SHP77 treated with DMSO at 0.1 percent for 48 hours (cell line): ENCODE results near the gene LEMD3.
A peak's percentile ranks its signal among the peaks of the same experiment; 100 is the strongest.

ENCODE experiments used
- DNase-seq: peaks from one replicate; lab custom pipeline; 2025; lab: John Stamatoyannopoulos, UW

The LEMD3 gene

DNA sequence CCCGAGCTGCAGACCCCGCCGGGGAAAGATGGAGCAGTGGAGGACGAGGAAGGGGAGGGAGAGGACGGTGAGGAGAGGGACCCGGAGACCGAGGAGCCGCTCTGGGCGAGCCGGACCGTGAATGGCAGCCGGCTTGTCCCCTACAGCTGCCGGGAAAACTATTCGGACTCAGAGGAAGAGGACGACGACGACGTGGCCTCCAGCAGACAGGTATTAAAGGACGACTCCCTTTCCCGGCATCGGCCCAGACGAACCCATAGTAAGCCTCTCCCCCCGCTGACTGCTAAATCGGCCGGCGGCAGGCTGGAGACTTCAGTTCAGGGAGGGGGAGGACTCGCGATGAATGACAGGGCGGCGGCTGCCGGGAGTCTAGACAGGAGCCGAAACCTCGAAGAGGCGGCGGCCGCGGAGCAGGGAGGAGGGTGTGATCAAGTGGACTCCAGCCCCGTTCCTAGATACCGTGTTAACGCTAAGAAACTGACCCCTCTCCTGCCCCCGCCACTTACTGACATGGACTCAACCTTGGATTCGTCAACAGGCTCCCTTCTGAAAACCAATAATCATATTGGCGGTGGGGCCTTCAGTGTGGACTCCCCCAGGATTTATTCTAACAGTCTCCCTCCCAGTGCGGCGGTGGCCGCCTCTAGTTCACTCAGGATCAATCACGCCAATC, 962 bp downstream of the LEMD3 start:
- peak; percentile 4 for DNase-seq

DNA sequence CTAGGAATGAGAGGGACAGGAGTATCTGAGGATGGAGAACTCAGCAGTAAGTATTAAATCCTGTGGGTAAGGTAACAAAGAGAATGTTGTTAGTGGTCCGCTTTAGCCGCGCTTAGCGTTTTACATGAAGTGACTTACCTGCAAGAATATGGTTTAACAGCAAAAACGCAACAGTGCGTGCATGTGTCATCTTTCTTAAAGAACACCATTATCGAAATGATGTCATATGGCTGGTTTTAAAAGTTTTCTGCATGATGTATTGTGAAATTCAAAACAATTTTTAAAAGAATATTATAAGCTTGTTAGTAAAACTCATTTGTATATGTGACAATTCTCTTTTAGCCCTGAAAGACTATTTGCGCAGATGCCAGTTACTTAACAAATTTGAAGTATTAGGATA, 1.7 kb downstream of the LEMD3 start:
- DNase-seq, result peak; percentile 5

DNA sequence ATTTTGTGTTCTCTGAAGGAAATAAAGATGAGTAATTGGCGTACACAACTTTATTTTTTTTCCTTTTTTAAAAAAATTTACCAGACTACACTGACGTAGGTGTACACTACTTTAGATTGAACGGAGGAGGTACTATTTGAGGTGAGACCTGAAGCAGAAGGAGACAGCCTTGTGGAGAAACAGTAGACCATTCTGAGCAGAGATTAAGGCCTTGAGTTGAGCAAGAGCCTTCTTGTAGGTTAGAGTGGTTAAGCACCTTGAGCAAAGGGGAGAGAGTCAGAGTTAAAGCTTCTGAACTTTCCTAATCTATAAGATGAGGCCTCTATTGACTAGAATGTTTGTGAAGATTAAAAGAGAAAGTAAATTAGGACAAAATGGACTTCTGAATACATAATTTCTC, 2.5 kb downstream of the LEMD3 start:
- no peak for DNase-seq

DNA sequence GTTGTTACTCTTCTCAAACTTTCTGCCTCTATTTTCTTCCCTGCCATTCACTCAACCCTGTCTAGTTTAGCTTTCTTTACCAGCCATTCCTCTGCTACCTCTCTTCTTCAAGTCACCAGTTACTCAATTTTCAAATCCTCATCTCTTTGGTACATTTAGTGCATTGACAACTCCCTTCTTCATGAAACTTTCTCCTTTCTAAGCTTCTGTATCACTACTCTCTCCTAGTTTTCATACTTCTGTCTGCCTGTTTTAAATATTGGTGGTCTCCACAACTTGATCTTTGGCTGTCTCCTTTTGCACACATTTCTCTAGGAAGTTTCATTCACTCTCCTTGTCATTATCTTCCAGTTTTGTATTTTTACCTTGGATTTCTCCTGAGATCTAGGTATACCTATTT, 6.0 kb downstream of the LEMD3 start:
- no peak for DNase-seq

DNA sequence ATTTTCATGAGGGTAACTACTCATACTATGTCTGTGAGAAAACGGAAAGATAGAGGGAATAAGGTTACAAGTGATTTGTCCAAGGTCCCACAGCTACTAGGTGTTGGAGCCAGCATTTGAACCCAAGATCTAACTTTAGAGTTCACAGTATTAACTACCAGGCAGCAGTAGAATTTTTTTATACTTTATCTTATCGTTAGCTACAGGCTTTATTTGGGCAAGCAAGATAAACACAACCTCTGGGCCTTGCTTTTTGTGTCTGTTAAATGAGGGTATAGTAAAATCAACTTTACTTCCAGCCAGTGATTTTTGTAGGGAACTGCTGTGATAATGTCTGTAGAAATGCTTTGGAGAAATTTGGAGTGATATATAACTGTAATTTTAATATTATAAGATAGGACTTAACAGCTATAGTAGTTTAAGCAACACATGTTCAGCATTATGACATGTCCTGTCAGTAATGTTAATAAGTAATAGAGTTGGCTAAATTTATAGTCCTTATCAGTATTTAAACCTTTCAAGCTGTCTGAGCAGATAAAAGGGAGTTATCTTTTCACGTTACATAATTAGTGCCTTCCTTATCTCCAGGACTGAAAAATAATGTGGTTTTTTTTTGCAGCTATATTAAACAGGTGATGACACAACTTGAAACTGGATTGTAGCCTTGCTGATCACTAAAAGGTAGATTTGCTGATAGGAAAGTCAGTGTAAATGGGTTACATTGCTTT, 12.8 kb downstream of the LEMD3 start:
- no peak for DNase-seq

DNA sequence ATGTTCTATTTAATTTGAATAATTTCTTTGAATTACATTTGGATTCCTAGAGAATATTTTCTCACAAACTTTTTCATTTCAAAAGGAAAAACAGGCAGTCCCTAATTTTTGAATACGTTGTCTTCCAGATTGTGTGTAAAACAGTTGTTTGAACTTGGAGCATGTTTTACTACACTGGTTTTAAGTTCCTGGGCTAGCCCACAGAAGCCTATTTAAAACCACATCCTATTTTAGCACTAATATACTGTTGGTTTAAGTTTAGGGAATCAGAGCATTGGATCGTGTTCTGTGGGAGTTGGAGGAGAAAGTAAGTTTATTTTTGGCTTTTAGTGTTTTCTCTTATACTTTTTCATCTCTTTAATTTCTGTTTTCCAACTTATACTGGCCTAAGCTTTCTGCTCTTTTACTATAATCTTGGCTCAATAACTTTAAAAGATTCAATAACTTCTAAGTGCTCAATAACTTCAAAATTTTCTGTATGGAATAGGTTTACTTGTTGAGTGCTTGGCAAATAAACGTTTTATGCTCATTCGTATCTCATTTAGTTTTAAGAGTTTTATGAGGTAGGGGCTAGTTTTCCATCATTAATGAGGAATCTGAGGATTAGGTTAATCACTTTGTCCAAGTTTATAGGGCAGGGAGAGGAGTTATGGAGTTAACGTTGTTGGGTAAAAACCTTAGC, 14.9 kb downstream of the LEMD3 start:
- no peak for DNase-seq

DNA sequence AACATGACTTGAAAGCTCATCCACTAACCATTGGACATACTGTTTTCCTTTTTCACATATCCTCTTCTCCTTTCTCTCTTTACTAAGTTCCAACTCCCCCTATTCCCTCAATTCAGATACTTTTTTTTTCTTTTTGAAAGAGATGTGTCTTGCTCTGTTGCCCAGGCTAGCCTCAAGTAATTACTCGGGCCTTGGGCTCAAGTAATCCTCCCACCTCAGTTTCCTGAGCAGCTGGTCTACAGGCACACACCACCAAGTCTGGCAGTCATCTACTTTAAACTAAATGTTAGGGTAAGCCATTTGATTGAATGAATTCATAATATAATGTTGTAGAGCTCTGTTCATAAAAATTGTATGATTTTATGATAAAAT, 15.5 kb downstream of the LEMD3 start:
- no peak for DNase-seq

DNA sequence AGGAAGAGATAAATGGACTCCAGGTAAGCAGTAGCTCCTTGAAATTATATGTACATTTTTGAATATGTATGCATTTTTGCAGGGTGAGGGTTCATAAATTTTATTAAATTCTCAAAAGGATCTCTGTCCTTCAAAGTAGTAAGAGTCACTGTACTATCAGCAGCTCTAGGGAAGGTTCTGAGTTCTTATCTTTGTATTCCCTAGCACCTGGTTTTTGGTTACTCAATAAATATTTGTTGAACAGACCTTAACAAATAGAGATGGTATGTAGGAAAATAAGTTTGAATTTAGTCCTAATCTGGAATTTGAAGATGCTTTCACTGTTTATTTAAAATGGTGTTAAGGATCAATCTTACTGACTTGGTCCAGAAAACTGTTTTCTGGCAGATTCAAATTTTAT, 18.3 kb downstream of the LEMD3 start:
- no peak for DNase-seq

DNA sequence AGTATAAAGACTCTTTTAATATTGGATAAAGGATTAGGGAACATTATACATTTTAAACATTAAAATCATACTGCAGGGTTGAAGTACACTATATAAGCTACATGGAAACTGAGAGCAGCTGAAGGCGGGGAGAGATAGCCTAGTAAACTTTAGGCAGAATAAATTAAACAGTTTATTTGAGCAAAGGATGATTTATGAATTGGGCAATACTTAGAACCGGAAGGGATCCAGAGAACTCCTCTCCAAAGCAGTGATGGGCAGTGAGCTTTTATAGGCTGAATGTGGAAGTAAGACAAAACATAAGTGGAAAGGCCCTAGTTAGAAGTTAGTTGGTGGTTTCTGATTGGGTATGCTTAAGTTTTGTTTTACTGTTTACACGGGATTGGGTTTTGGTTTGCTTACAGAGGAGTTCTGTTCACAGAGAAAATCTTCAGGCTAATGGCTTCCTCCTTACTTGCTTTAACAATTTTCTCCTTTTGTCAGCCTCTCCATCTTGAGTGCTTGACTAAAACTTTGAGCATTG, 18.9 kb downstream of the LEMD3 start:
- DNase-seq, result no peak

DNA sequence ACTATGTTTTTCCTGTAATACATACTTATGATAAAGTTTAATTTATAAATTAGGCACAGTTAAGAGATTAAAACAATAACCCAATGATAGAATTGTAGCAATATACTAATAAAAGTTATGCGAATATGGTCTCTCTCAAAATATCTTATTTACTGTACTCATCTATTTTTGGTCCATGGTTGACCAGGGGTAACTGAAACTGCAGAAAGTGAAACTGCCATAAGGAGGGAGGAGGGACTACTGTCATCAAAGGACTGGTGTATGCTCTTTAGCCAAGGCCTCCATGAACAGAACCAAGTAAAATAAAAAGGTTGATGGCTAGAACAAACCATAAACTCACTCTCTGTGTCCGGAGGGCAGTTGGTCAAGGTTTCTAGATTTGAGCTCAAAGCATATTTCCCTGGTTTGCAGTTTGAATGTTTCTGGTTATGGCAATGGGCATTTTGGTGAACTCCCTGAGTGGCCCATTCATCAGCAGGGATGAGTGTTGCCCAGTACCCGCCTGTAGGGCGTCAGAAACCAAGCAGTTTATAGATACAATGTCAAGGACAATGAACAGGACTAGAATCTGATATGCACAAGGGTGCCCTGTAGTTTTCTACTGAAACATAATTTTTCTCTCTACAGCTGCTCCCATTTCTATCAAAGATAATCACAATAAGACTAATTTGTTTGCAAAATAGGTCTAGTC, 19.8 kb downstream of the LEMD3 start:
- no peak for DNase-seq

DNA sequence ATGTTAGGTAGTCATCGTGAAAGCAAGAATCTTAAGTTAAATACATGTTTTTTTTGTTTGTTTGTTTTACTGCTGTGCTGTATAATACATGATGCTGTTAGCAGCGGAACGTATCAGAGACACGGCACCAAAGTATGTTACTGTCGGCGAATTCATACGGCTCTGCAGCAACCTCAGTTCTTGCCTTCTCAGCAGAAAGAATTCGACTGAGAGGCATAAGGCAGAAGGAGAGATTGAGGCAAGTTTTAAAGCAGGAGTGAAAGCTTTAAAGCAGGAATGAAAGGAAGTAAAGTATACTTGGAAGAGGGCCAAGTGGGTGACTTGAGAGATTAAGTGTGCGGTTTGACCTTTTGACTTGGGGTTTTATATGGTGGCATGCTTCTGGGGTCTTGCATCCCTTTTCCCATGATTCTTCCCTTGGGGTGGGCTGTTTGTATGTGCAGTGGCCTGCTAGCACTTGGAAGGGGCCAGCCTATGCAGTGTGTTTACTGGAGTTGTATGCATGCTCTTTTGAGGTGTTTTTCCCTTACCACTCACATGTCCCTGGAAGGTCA, 23.7 kb downstream of the LEMD3 start:
- no peak for DNase-seq

DNA sequence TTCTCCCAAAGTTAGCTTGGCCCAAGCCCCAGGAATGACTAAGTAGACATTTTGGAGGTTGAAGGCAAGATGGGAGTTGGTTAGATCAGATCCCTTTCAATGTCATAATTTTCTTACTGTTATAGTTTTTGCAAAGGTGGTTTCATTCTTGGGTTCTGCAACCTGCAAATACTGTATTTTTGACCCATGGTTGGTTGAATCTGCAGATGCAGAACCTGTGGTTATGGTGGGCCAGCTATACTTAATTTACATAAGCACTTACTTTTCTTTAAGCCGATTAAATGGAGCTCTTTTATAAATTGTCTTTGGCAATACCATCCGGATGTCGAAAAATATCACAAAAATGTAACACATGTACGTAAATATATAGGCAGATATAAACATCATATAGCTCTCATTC, 25.6 kb downstream of the LEMD3 start:
- DNase-seq, result no peak

DNA sequence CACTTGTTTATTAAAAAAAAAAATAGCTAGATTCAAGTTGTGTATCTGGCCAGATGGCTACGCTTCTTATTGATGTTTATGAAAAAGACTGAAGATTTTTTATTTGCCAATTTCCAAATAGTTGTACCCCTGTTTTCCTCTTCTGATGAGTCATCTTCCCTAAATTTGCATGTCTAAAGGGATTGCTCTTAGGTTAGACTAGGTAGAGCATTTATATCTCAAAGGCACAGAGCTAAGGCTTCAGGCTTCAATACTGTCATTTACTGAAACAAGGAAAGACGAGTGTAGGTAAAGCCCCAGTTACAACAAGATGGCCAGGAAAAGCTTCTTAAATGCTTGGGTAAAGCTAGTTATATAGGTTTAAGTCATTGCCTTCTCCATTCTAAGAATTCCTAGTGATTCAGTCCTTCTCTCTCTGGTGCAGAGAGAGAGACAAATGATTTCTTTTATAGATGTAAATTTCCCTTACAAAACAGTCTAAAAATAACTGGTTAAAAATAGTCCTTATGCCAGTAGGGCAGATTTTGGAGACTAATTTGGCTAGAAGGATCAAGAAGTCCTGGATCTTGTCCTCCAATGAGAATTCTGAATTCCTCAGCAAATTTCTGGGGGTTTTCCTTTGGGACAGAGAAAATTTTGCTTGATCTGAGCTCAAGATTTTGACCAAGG, 26.1 kb downstream of the LEMD3 start:
- DNase-seq, result no peak

DNA sequence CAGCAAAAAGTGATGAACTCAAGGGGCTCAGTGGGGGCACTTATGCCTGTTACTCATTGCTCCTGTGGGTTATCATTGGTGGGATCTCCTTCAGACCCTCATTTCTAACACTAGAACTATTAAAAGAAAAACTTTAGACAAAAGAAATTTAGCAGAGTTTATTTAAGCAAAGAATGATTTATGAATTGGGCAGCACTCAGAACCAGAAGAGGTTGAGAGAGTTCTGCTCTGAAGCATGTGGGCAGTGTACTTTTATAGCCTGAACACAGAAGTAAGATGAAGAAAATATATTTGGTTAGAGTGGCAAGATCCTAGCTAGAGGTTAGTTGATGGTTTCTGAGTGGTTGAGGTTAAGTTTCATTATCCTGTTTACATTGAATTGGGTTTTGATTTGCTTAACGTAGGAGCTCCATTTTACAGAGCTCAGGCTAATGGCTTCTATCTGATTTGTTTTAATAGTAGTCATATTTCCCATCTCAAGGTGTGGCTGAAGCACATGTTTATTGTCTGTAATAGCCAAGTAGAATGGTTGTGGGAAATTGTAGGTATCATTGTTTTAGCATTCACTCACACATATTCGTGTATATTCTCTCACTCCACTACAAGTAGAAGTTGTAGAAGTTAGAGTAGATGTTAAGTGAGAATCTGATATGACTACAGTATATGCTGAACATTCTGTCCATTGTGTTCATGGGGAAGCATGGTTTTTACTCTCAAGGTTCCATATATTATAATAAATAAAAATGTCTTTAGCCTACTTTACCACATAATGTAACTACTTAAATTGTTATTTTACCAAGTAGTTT, 27.6 kb downstream of the LEMD3 start:
- DNase-seq, result no peak

DNA sequence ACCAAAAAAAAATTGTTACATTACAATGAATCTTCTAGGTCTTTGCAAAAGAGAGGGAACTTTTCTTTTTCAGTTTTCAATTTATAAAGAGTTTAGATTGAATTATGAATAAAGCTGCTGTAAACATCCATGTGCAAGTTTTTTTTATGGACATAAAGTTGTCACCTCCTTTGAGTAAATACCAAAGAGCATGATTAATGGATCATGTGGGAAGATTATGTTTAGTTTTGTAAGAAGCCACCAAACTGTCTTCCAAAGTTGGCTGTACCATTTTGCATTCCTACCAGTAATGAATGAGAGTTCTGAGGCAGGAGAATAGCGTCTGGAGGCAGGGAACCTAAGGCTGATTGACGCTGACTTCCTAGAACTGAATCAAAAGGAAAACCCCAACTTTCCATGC, 30.2 kb downstream of the LEMD3 start:
- DNase-seq, result no peak

DNA sequence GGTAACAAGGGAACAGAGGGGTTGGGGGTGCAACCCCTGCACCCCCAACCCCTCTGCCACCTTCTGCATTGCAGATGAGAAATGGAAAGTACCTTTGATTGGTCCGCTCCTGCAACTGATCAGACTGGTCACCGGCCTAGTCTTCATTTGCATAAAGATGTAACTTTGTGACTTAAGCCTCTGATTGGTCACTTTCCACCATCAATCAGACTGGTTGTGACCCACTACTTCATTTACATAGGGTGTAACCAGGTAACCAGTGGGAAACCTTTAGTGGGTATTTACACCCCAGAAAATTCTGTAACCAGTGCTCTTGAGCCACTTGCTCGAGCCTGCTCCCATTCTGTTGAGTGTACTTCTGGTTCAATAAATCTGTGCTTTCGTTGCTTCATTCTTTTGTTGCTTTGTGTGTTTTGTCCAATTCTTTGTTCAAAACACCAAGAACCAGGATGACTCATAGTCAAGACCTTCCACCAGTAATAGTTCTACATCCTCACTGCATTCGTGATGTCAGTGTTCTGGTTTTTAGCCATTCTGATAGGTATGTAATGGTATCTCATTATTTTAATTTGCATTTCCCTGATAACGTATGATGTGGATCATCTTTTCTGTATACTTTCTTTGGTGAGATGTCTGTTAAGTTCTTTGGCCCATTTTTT, 30.8 kb downstream of the LEMD3 start:
- no peak for DNase-seq

DNA sequence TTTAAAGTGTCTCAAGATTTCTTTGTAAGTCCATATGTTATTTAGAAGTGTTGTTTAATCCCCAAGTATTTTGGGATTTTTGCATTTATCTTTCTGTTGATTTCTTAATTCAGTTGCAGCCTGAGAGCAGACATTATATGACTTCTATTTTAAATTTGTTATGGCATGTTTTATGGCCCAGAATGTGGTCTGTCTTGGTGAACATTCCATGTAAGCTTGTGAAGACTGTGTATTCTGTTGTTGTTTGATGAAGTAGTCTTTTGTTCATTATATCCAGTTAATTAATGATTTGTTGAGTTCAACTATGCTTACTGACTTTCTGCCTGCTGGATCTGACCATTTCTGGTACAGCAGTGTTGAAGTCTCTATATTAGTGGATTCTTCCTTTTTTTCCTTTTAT, 34.0 kb downstream of the LEMD3 start:
- no peak for DNase-seq

DNA sequence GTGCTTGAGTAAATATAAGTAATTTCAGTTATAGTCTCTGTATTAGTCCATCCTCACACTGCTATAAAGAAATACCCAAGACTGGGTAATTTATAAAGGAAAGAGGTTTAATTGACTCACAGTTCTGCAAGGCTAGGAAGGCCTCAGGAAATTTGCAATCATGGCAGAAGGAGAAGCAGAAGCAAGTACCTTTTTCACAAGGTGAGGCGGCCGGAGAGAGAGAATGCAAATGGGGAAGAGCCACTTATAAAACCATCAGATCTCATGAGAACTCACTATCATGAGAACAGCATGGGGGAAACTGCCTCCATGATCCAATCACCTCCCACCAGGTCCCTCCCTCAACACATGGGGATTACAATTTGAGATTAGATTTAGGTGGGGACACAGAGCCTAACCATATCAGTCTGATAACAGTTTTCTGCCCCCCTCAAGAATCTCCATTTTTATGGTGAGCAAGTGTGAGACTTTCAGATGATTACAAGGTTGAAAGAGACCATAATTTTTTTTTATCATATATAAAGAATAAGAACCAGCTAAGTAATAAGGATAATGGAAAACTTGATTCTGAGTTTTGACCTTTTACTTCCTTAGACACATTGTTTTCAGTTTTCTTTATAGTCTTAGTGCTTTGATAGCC, 35.6 kb downstream of the LEMD3 start:
- no peak for DNase-seq

DNA sequence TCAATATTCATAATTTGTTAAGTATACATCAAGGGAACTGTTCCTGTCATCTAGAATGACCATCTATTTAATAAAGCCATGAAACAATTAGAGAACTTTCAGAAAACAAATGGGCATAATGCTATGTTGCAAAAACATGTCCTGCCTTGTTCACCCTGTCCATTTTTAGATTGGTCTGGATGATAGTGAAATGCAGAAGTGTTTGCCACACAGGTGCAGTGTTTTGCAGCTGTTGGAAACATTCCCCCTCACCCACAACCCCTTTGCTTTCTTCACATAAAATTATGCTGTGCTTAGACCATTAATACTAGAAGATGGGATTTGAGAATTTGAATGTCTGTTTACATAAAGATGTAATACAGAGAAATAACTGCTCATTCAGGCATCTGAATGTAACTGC, 36.5 kb downstream of the LEMD3 start:
- no peak for DNase-seq

DNA sequence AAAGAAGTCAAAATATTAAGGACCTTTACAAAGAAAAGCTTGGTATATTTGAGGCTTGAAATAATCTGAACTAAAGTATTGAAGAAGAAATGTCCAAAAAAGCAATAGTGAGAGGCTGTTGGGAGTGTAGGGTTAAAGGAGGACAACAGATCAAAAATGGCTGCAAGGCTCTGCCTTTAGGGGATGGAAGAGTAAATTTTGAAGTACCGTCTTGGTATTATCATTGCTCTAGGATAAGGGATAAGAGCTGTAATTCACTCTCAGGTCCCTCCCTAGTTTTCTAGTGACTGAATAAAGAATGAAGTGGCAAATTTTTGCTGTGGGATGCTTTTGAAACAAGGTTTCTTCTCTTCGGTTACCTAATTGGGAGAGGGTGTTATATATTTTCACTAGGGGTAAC, 38.7 kb downstream of the LEMD3 start:
- no peak for DNase-seq
